T-helper 1 cell treated with Interleukin-12 subunit alpha and Interleukin-12 subunit beta and Interleukin-4 antibody, amounts not matched to agents 30 μg/mL and 1 μg/mL, for 36 hours (primary cell): ENCODE results near the gene CHAT.

Source experiments
- H3K27ac Mint-ChIP-seq: one replicate; pipeline ENCODE4 v1.8.0; 2021; ENCODE audit warnings: mild to moderate bottlenecking, mixed read lengths
- H3K27me3 Mint-ChIP-seq: one replicate; pipeline ENCODE4 v1.8.0; 2021; ENCODE audit warnings: low read depth, mixed read lengths
- H3K36me3 Mint-ChIP-seq: one replicate; pipeline ENCODE4 v1.8.0; 2021; ENCODE audit warnings: low read depth, mixed read lengths
- H3K4me1 Mint-ChIP-seq: one replicate; pipeline ENCODE4 v1.8.0; 2021; ENCODE audit warnings: low read depth, mixed read lengths
- H3K4me3 Mint-ChIP-seq: one replicate; pipeline ENCODE4 v1.8.0; 2021; ENCODE audit warnings: mild to moderate bottlenecking, moderate library complexity, mixed read lengths
- H3K9me3 Mint-ChIP-seq: one replicate; pipeline ENCODE4 v1.8.0; 2021; ENCODE audit warnings: mixed read lengths

CHAT gene

GRCh38 chr10:49602380-49603023, 11.3 kb upstream of the CHAT start:
- H3K27ac Mint-ChIP-seq, result no peak overlapping the region
- peaks cover 23% of the 10 kb centered on the region for H3K27me3 Mint-ChIP-seq
- no peaks in the 10 kb centered on the region for H3K9me3 Mint-ChIP-seq
- H3K36me3 Mint-ChIP-seq, result no peaks in the 10 kb centered on the region
- no peak overlapping the region for H3K4me3 Mint-ChIP-seq
- H3K4me1 Mint-ChIP-seq, result peaks cover 3% of the 10 kb centered on the region

- H3K27ac Mint-ChIP-seq, result no peak overlapping the region
- peaks cover 3% of the 10 kb centered on the region for H3K4me1 Mint-ChIP-seq
- H3K4me3 Mint-ChIP-seq, result no peak overlapping the region
- H3K36me3 Mint-ChIP-seq, result no peaks in the 10 kb centered on the region
- peaks cover 45% of the 10 kb centered on the region for H3K27me3 Mint-ChIP-seq
- no peaks in the 10 kb centered on the region for H3K9me3 Mint-ChIP-seq
Observed at GRCh38 chr10:49605216-49605938, 8.5 kb upstream of the CHAT start.

GRCh38 chr10:49605939-49606509, 7.8 kb upstream of the CHAT start:
- H3K9me3 Mint-ChIP-seq, result no peaks in the 10 kb centered on the region

GRCh38 chr10:49606981-49607535, 6.8 kb upstream of the CHAT start:
- peaks cover 3% of the 10 kb centered on the region for H3K9me3 Mint-ChIP-seq
- peaks cover 3% of the 10 kb centered on the region for H3K4me1 Mint-ChIP-seq
- H3K36me3 Mint-ChIP-seq, result peaks cover 3% of the 10 kb centered on the region
- peaks cover 52% of the 10 kb centered on the region for H3K27me3 Mint-ChIP-seq
- no peak overlapping the region for H3K4me3 Mint-ChIP-seq
- H3K27ac Mint-ChIP-seq, result no peak overlapping the region

More at GRCh38 chr10:49605939-49606509, 7.8 kb upstream of the CHAT start:
- Mint-ChIP-seq H3K27me3 (peaks cover 42% of the 10 kb centered on the region), H3K27ac (no peak overlapping the region), H3K4me1 (peaks cover 3% of the 10 kb centered on the region), H3K4me3 (no peak overlapping the region), H3K36me3 (no peaks in the 10 kb centered on the region)

GRCh38 chr10:49608166-49609005, 5.5 kb upstream of the CHAT start:
- H3K9me3 Mint-ChIP-seq, result peaks cover 4% of the 10 kb centered on the region
- no peak overlapping the region for H3K27ac Mint-ChIP-seq
- H3K27me3 Mint-ChIP-seq, result peaks cover 65% of the 10 kb centered on the region
- no peak overlapping the region for H3K4me3 Mint-ChIP-seq
- peaks cover 3% of the 10 kb centered on the region for H3K36me3 Mint-ChIP-seq
- H3K4me1 Mint-ChIP-seq, result peaks cover 3% of the 10 kb centered on the region

- Mint-ChIP-seq H3K27me3 (peaks cover 71% of the 10 kb centered on the region), H3K36me3 (peaks cover 3% of the 10 kb centered on the region), H3K4me1 (peaks cover 3% of the 10 kb centered on the region), H3K4me3 (no peak overlapping the region), H3K27ac (no peak overlapping the region), H3K9me3 (peaks cover 4% of the 10 kb centered on the region)
Observed at GRCh38 chr10:49609006-49609282, 4.9 kb upstream of the CHAT start.

GRCh38 chr10:49609283-49610113, 4.3 kb upstream of the CHAT start:
- Mint-ChIP-seq H3K27me3 (peaks cover 73% of the 10 kb centered on the region), H3K4me3 (no peak overlapping the region), H3K36me3 (peaks cover 3% of the 10 kb centered on the region), H3K4me1 (peaks cover 3% of the 10 kb centered on the region), H3K27ac (no peak overlapping the region), H3K9me3 (peaks cover 4% of the 10 kb centered on the region)

- H3K9me3 Mint-ChIP-seq, result peaks cover 4% of the 10 kb centered on the region
- H3K27ac Mint-ChIP-seq, result no peak within 1 kb of the TSS
- peaks cover 73% of the 10 kb centered on the region for H3K27me3 Mint-ChIP-seq
Observed at GRCh38 chr10:49610114-49610457, 3.8 kb upstream of the CHAT start, which contains the start of gene SLC18A3. SLC18A3 (plus strand) TSS chr10:49610310; CDS start chr10:49610741, 431 bp downstream.

GRCh38 chr10:49610458-49611165, 3.2 kb upstream of the CHAT start:
- Mint-ChIP-seq H3K4me3 (no peak overlapping the region), H3K27me3 (peaks cover 74% of the 10 kb centered on the region), H3K4me1 (peaks cover 3% of the 10 kb centered on the region), H3K27ac (no peak overlapping the region), H3K9me3 (peaks cover 4% of the 10 kb centered on the region), H3K36me3 (peaks cover 3% of the 10 kb centered on the region)

More at GRCh38 chr10:49610114-49610457, 3.8 kb upstream of the CHAT start, which contains the start of gene SLC18A3:
- Mint-ChIP-seq H3K4me3 (no peak within 1 kb of the TSS), H3K4me1 (peaks cover 3% of the 10 kb centered on the region), H3K36me3 (peaks cover 3% of the 10 kb centered on the region)

- Mint-ChIP-seq H3K27ac (no peak overlapping the region), H3K4me3 (no peak overlapping the region), H3K9me3 (peaks cover 4% of the 10 kb centered on the region), H3K27me3 (peaks cover 78% of the 10 kb centered on the region), H3K4me1 (peaks cover 3% of the 10 kb centered on the region), H3K36me3 (peaks cover 3% of the 10 kb centered on the region)
Observed at GRCh38 chr10:49611166-49611815, 2.5 kb upstream of the CHAT start.

GRCh38 chr10:49611816-49612512, 1.9 kb upstream of the CHAT start:
- Mint-ChIP-seq H3K27ac (peak overlapping the region; percentile 16), H3K27me3 (peaks cover 80% of the 10 kb centered on the region), H3K4me3 (no peak overlapping the region), H3K9me3 (peaks cover 4% of the 10 kb centered on the region), H3K4me1 (peaks cover 3% of the 10 kb centered on the region), H3K36me3 (peaks cover 3% of the 10 kb centered on the region)

- Mint-ChIP-seq H3K4me1 (no peaks in the 10 kb centered on the region), H3K27me3 (peaks cover 73% of the 10 kb centered on the region), H3K36me3 (peaks cover 3% of the 10 kb centered on the region), H3K27ac (no peak overlapping the region), H3K4me3 (no peak overlapping the region), H3K9me3 (peaks cover 4% of the 10 kb centered on the region)
Observed at GRCh38 chr10:49612513-49613164, 1.2 kb upstream of the CHAT start.
